Gastroesophageal sphincter (tissue), 4 donors: ENCODE results near the gene OAS2. TPM values are rescaled to one million over a fixed set of nuclear protein-coding genes. Genes with fewer than 3 reads are reported as not detected.
A peak's percentile ranks its signal among the peaks of the same experiment; 100 is the strongest.

ENCODE experiments used
- ATAC-seq: fragments of 150-250 bp; one replicate; pipeline ENCODE4 v1.9.1; 2016; ENCODE audit warnings: mild to moderate bottlenecking, moderate library complexity
- H3K27ac ChIP-seq, 4 donors: fragments of 200-600 bp; sonication (generic) in 3 of 4; 1 replicate in 3 of 4; 2 replicates in 1 of 4; pipeline ENCODE4 v1.5.1; 2016 to 2019
- H3K27me3 ChIP-seq: fragments of 200-600 bp; sonication (generic); one replicate; pipeline ENCODE4 v1.5.1; 2019
- H3K36me3 ChIP-seq, 2 donors: fragments of 200-600 bp; sonication (generic); one replicate each; pipeline ENCODE4 v1.5.1; 2019; ENCODE audit warnings: control low read depth in 1 of 2
- H3K4me1 ChIP-seq, 3 donors: fragments of 200-600 bp; sonication (generic); 1 replicate in 2 of 3; 2 replicates in 1 of 3; pipeline ENCODE4 v1.5.1; 2016 to 2019; ENCODE audit warnings: control low read depth in 2 of 3
- H3K4me3 ChIP-seq, 2 donors: fragments of 200-600 bp; sonication (generic); one replicate each; pipeline ENCODE4 v1.5.1; 2019; ENCODE audit warnings: mild to moderate bottlenecking in 1 of 2, moderate library complexity in 1 of 2
- H3K9me3 ChIP-seq, 3 donors: fragments of 200-600 bp; sonication (generic); one replicate each; pipeline ENCODE4 v1.5.1; 2017 to 2019; ENCODE audit warnings: control low read depth in 2 of 3
- CTCF ChIP-seq, 4 experiments: fragments of 200-600 bp in 2 of 4; fragments of 450-650 bp in 2 of 4; sonication (generic) in 1 of 4; IDR thresholded peaks; one replicate each; pipeline ENCODE4 v1.5.1; 2017 to 2019; ENCODE audit warnings: antibody characterized with exemption in 4 of 4, mild to moderate bottlenecking in 2 of 4, moderate library complexity in 2 of 4
- EP300 ChIP-seq: sonication (generic); formaldehyde crosslinking; IDR thresholded peaks from one replicate; pipeline ENCODE4 v1.6.1; 2017; ENCODE audit warnings: antibody characterized with exemption, mild to moderate bottlenecking
- POLR2A ChIP-seq, 2 donors: fragments of 450-650 bp; IDR thresholded peaks; one replicate each; pipeline ENCODE4 v1.6.1; 2017; ENCODE audit warnings: antibody characterized with exemption in 2 of 2, mild to moderate bottlenecking in 2 of 2, moderate library complexity in 1 of 2
- POLR2AphosphoS5 ChIP-seq: sonication (generic); formaldehyde crosslinking; IDR thresholded peaks from one replicate; pipeline ENCODE4 v1.6.1; 2017; ENCODE audit warnings: antibody characterized with exemption
- WGBS, 2 donors: methylation state at CpG; one replicate each; pipeline ENCODE4 v1.1.5; 2018; ENCODE audit warnings: low coverage in 1 of 2; 5-methylcytosine and 5-hydroxymethylcytosine counted together
- total RNA-seq, 4 donors: library from RNA; depleted of rRNA; stranded (reverse); fragments of >200 nt; gene quantifications; one replicate each; pipeline ENCODE4 v1.1.0, GENCODE V29; 2016

Gene OAS2
- total RNA-seq, 4 donors from 2014 or later: 6.5 to 10.0 (median 7.5) TPM

DNA sequence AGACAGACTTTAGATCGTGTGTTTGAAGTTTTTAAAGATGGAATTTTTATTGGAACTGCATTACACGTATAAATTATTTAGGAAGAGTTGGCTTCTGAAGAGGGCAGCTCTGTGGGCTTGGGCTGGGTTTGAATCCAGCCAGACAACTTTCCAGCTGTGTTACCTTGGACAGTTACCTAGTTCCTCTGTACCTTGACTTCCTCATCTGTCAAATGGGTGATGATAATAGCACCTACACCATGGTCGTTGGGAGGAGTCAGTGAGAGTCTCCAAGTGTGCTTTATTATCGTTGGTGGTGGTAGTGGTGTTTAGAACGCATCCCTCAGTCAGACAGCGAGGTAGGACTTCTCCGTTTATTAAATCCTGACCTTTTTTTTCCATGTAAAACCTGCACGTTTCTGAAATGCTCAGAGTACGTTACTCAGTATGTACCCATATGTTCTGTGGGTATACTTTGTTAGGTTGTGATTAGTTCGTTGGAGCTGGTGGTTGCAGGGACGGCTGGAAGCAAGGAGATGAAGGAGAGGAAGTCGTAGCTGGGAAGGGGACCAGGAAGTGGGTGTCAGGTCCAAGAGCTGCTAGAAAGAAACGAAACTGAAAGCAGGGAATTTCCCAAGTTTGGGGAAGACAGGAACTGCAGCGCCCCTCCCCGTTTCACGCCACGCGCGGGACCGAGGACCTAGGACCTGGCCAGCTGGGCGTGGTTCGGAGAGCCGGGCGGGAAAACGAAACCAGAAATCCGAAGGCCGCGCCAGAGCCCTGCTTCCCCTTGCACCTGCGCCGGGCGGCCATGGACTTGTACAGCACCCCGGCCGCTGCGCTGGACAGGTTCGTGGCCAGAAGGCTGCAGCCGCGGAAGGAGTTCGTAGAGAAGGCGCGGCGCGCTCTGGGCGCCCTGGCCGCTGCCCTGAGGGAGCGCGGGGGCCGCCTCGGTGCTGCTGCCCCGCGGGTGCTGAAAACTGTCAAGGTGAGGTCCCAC is 40.3 kb upstream of the OAS2 start, which contains the start of gene OAS3:
OAS3 (plus strand) TSS at position 734 of the 979 bp plus-strand sequence; CDS start at position 791, 57 bp downstream.
- peaks cover 3 to 19% (median 9%) of the 10 kb centered on the region in 3 donors for H3K4me1 ChIP-seq
- peaks cover 0 to 8% of the 10 kb centered on the region in 2 donors for H3K36me3 ChIP-seq
- H3K9me3 ChIP-seq: no peaks in the 10 kb centered on the region
- 10 to 21% methylated on average over 13 to 15 of the region's 50 CpGs for WGBS, 2 donors
- H3K4me3 ChIP-seq: peak within 1 kb of the TSS; percentile 58 to 69
- peak within 1 kb of the TSS; percentile 1 to 82 (median 73) for H3K27ac ChIP-seq
- peak; percentile 93 for ATAC-seq
- no peak for TF ChIP-seq POLR2A (IDR thresholded peaks at IDR 0.05)
- peak in 1 of 4 experiments; percentile 28 for TF ChIP-seq CTCF (IDR thresholded peaks at IDR 0.05)
- TF ChIP-seq EP300: no peak
- TF ChIP-seq POLR2AphosphoS5: peak; percentile 73
- no peaks in the 10 kb centered on the region for H3K27me3 ChIP-seq

DNA sequence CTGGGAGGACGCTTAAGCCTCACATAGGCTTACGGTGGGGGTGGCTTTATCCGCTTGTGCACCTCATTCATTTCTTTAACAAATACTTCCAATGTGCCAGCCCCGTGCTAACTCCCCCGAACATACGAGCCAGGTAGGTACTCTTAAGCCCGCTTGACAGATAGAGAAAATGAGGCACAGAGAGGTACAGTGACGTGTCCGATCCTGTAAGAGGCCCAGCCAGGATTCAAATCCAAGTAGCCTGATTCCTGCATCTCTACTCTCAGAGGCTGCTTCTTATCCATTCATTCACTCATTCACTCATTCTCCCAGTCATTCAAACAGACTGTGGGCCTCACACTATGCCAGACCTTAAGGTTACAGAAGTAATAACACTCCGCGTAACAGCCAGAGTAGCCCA is 39.6 kb upstream of the OAS2 start:
- peak overlapping the region; percentile 1 to 82 (median 73) for H3K27ac ChIP-seq
- no peaks in the 10 kb centered on the region for H3K27me3 ChIP-seq
- H3K9me3 ChIP-seq: no peaks in the 10 kb centered on the region
- H3K36me3 ChIP-seq: peaks cover 0 to 15% of the 10 kb centered on the region in 2 donors
- ATAC-seq: no peak
- 21 to 59% methylated on average over 4 to 6 of the region's 11 CpGs for whole genome bisulfite sequencing, 2 donors
- TF ChIP-seq POLR2A (IDR thresholded peaks at IDR 0.05): no peak
- TF ChIP-seq CTCF (IDR thresholded peaks at IDR 0.05): no peak
- H3K4me3 ChIP-seq: peak overlapping the region; percentile 58 to 69
- H3K4me1 ChIP-seq: peaks cover 3 to 19% (median 9%) of the 10 kb centered on the region in 3 donors

DNA sequence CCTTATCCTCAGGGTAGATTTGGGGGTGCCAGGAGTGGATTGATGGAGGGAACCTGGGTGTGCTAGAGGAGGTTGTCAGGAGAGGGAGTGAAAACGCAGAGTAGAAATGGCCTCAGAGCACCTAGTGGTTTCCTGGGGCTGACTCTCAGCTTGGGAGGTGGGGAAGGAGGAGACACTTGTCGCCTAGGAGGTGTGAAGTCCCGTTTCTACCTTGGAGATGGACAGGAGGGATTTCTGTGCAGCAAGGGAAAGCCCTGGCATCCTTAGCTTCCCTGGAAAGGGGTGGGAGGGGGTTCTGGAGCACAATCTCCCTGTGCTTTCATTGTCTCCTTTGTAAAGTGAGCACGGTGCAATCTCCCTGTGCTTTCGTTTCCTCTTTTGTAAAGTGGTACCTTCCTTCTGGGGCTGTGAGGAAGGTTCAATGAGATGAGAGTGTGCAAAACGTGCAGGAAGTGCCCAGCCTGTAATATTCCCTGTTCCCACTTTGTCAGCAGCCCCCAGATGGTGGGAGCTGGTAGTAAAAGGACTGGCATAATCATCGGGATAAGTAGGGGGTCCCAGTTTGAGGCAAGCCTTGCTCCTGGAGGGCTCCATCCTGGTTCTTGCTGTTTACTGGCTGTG is 38.4 kb upstream of the OAS2 start:
- TF ChIP-seq POLR2A (IDR thresholded peaks at IDR 0.05): no peak
- TF ChIP-seq CTCF (IDR thresholded peaks at IDR 0.05): no peak
- no peak for TF ChIP-seq POLR2AphosphoS5
- no peak for TF ChIP-seq EP300
- Histone ChIP-seq H3K27ac (no peak overlapping the region), H3K4me1 (peaks cover 3 to 19% (median 9%) of the 10 kb centered on the region in 3 donors), H3K4me3 (peak overlapping the region in 1 of 2 donors; percentile 69), H3K9me3 (no peaks in the 10 kb centered on the region), H3K27me3 (no peaks in the 10 kb centered on the region), H3K36me3 (peaks cover 0 to 25% of the 10 kb centered on the region in 2 donors)
- WGBS, 2 donors: 49 to 80% methylated on average over 2 to 7 of the region's 7 CpGs
- ATAC-seq: no peak

- Histone ChIP-seq H3K27me3 (no peaks in the 10 kb centered on the region), H3K4me1 (peaks cover 3 to 19% (median 9%) of the 10 kb centered on the region in 3 donors), H3K27ac (no peak overlapping the region), H3K36me3 (peaks cover 0 to 41% of the 10 kb centered on the region in 2 donors), H3K9me3 (no peaks in the 10 kb centered on the region), H3K4me3 (no peak overlapping the region)
- WGBS, 2 donors: 75 to 76% methylated on average over 3 to 5 of the region's 16 CpGs
- TF ChIP-seq EP300 (no peak), POLR2AphosphoS5 (no peak), CTCF (IDR thresholded peaks at IDR 0.05) (no peak)
- ATAC-seq: no peak
Observed at GRCh38 chr12:112941528-112942335, 36.6 kb upstream of the OAS2 start.
